HG03095 (cell line): ENCODE data around the gene IL21R.
"Not testable (repeated sequence)": the region's sequence is repeated elsewhere in the genome, so short reads cannot be mapped to it uniquely, and the experiment has no call there.

Experiments
- ATAC-seq: cut with Tn5 transposase; IDR thresholded peaks from one replicate; pipeline ENCODE4 v1.9.1; 2021; ENCODE audit warnings: moderate library complexity; ENCODE audit not compliant: unreplicated experiment

IL21R gene

GRCh38 chr16:27400751-27401620 is 988 bp upstream of the IL21R start:
- ATAC-seq, result no peak

GRCh38 chr16:27402569-27402963 is 592 bp downstream of the IL21R start:
- no peak for ATAC-seq

GRCh38 chr16:27402964-27403600 is 1.1 kb downstream of the IL21R start:
- ATAC-seq, result no peak

- no peak for ATAC-seq
Measured at GRCh38 chr16:27403601-27403992, 1.6 kb downstream of the IL21R start.

GRCh38 chr16:27404163-27404823 is 2.3 kb downstream of the IL21R start:
- ATAC-seq, result no peak

- no peak for ATAC-seq
Measured at GRCh38 chr16:27405546-27406451, 3.8 kb downstream of the IL21R start.

GRCh38 chr16:27406511-27407128 is 4.6 kb downstream of the IL21R start:
- ATAC-seq, result no peak

GRCh38 chr16:27407133-27407532 is 5.2 kb downstream of the IL21R start:
- ATAC-seq, result no peak

- ATAC-seq, result no peak
Measured at GRCh38 chr16:27408012-27408601, 6.1 kb downstream of the IL21R start.

GRCh38 chr16:27408602-27409031 is 6.6 kb downstream of the IL21R start:
- no peak for ATAC-seq

GRCh38 chr16:27409958-27410357 is 8.0 kb downstream of the IL21R start:
- not testable (repeated sequence) for ATAC-seq

GRCh38 chr16:27410761-27411160 is 8.8 kb downstream of the IL21R start:
- no peak for ATAC-seq

- ATAC-seq, result no peak
Measured at GRCh38 chr16:27413956-27414355, 12.0 kb downstream of the IL21R start.

- ATAC-seq, result no peak
Measured at GRCh38 chr16:27414788-27415431, 12.9 kb downstream of the IL21R start.

GRCh38 chr16:27417047-27417671 is 15.2 kb downstream of the IL21R start:
- ATAC-seq, result no peak

GRCh38 chr16:27421961-27422740 is 20.2 kb downstream of the IL21R start:
- no peak for ATAC-seq

- no peak for ATAC-seq
Measured at GRCh38 chr16:27424772-27425498, 23.0 kb downstream of the IL21R start.

- ATAC-seq, result no peak
Measured at GRCh38 chr16:27425961-27426360, 24.0 kb downstream of the IL21R start.
